GM21619 (cell line): ENCODE data around the gene CCDC17.

Source experiments
- ATAC-seq: cut with Tn5 transposase; IDR thresholded peaks from one replicate; pipeline ENCODE4 v1.9.1; 2021; ENCODE audit not compliant: unreplicated experiment

CCDC17 gene

GRCh38 chr1:45623972-45624371, at the start of gene CCDC17:
Gene CCDC17 (minus strand): TSS chr1:45624054. CDS start chr1:45623909, 145 bp downstream.
- ATAC-seq: no peak

- no peak for ATAC-seq
Measured at GRCh38 chr1:45669859-45670655, 46.2 kb upstream of the CCDC17 start.

GRCh38 chr1:45669379-45669778, 45.5 kb upstream of the CCDC17 start:
- ATAC-seq: no peak

GRCh38 chr1:45668526-45668925, 44.7 kb upstream of the CCDC17 start:
- ATAC-seq: no peak

- ATAC-seq: no peak
Measured at GRCh38 chr1:45667321-45668111, 43.7 kb upstream of the CCDC17 start.

- no peak for ATAC-seq
Measured at GRCh38 chr1:45666836-45667235, 43.0 kb upstream of the CCDC17 start.

- ATAC-seq: no peak
Measured at GRCh38 chr1:45660336-45660735, 36.5 kb upstream of the CCDC17 start.

- no peak for ATAC-seq
Measured at GRCh38 chr1:45659222-45659621, 35.4 kb upstream of the CCDC17 start.

- no peak for ATAC-seq
Measured at GRCh38 chr1:45658171-45658570, 34.3 kb upstream of the CCDC17 start.

GRCh38 chr1:45656573-45657226, 32.8 kb upstream of the CCDC17 start:
- ATAC-seq: no peak

- ATAC-seq: no peak
Measured at GRCh38 chr1:45654540-45655280, 30.9 kb upstream of the CCDC17 start.

- no peak for ATAC-seq
Measured at GRCh38 chr1:45647248-45648021, 23.6 kb upstream of the CCDC17 start.

- ATAC-seq: no peak
Measured at GRCh38 chr1:45644661-45645060, 20.8 kb upstream of the CCDC17 start.

GRCh38 chr1:45643978-45644377, 20.1 kb upstream of the CCDC17 start:
- ATAC-seq: no peak

- ATAC-seq: no peak
Measured at GRCh38 chr1:45643321-45643720, 19.5 kb upstream of the CCDC17 start.

- no peak for ATAC-seq
Measured at GRCh38 chr1:45640293-45640692, 16.4 kb upstream of the CCDC17 start.

GRCh38 chr1:45635211-45635610, 11.4 kb upstream of the CCDC17 start:
- ATAC-seq: no peak

- ATAC-seq: no peak
Measured at GRCh38 chr1:45630429-45630828, 6.6 kb upstream of the CCDC17 start.

- ATAC-seq: no peak
Measured at GRCh38 chr1:45629035-45629434, 5.2 kb upstream of the CCDC17 start.
